Activated CD4-positive, alpha-beta T cell treated with anti-CD3 and anti-CD28 coated beads for 36 hours (primary cell): ENCODE data around the gene MEGF9. TPM values are rescaled to one million over a fixed set of nuclear protein-coding genes. Genes with fewer than 3 reads are reported as not detected.
"Not testable (repeated sequence)": the region's sequence is repeated elsewhere in the genome, so short reads cannot be mapped to it uniquely, and the experiment has no call there.

ENCODE experiments used
- ATAC-seq: fragments of 200-7000 bp; cut with Tn5 transposase; one replicate; pipeline ENCODE4 v1.10.0; 2021; ENCODE audit warnings: mild to moderate bottlenecking, moderate library complexity
- CTCF ChIA-PET: fragments of 350-600 bp; sonication (Branson Sonifier 250); formaldehyde crosslinking; loops from one replicate; lab custom pipeline; 2021; ENCODE audit warnings: antibody characterized with exemption; lab: Charles Lee
- POLR2A ChIA-PET: fragments of 350-600 bp; sonication (Branson Sonifier 250); formaldehyde crosslinking; loops from one replicate; lab custom pipeline; 2021; ENCODE audit warnings: antibody characterized with exemption, inconsistent platforms; lab: Charles Lee
- DNase-seq: peaks from one replicate; pipeline ENCODE4 v3.0.0-alpha.2; 2020
- H3K27ac Mint-ChIP-seq: one replicate; pipeline ENCODE4 v1.8.0; 2021; ENCODE audit warnings: mixed read lengths
- H3K27me3 Mint-ChIP-seq: one replicate; pipeline ENCODE4 v1.8.0; 2021; ENCODE audit warnings: mixed read lengths
- H3K36me3 Mint-ChIP-seq: one replicate; pipeline ENCODE4 v1.8.0; 2021; ENCODE audit warnings: low read depth, mixed read lengths
- H3K4me1 Mint-ChIP-seq: one replicate; pipeline ENCODE4 v1.8.0; 2021; ENCODE audit warnings: mixed read lengths
- H3K4me3 Mint-ChIP-seq: one replicate; pipeline ENCODE4 v1.8.0; 2021; ENCODE audit warnings: mild to moderate bottlenecking, moderate library complexity, mixed read lengths
- H3K9me3 Mint-ChIP-seq: one replicate; pipeline ENCODE4 v1.8.0; 2021; ENCODE audit warnings: low read depth, mixed read lengths
- intact Hi-C, 2 experiments: fragments of 100-400 bp; cut with DNase I in 1 of 2; cut with micrococcal nuclease in 1 of 2; formaldehyde crosslinking; loops; one replicate each; pipeline versions ENCODE4 v1.14.2 to v1.15.1; 2022 to 2024; cut with DNase I, micrococcal nuclease
- total RNA-seq, 2 experiments: library from RNA; stranded (reverse); gene quantifications; one replicate each; pipeline ENCODE4 v1.2.3, GENCODE V29; 2021

The MEGF9 gene
- total RNA-seq, 2 experiments from 2014 or later, result 3.3 to 3.6 TPM

- Mint-ChIP-seq H3K27ac (no peak overlapping the region), H3K4me3 (no peak overlapping the region), H3K36me3 (peaks cover 38% of the 10 kb centered on the region), H3K27me3 (no peaks in the 10 kb centered on the region), H3K9me3 (no peaks in the 10 kb centered on the region), H3K4me1 (no peaks in the 10 kb centered on the region)
- CTCF ChIA-PET, result interaction anchor here (1.3 kb wide), 1 partner anchor 10 kb away, joined by 3 read pairs; no protein-coding TSS in a partner anchor
- ATAC-seq (no peak), DNase-seq (no peak)
- intact Hi-C loops, result no loop called here
- POLR2A ChIA-PET, result no interaction called here
Measured at GRCh38 chr9:120557205-120557604, 157.1 kb downstream of the MEGF9 start.

GRCh38 chr9:120556775-120557174 lies 157.5 kb downstream of the MEGF9 start:
- H3K4me3 Mint-ChIP-seq, result no peak overlapping the region
- H3K9me3 Mint-ChIP-seq, result no peaks in the 10 kb centered on the region
- ChIA-PET CTCF (no interaction called here), POLR2A (interaction anchor here (0.7 kb wide), 1 partner anchor 13 kb away, joined by 7 read pairs; no protein-coding TSS in a partner anchor)
- DNase-seq, result no peak
- H3K27ac Mint-ChIP-seq, result no peak overlapping the region
- H3K4me1 Mint-ChIP-seq, result no peaks in the 10 kb centered on the region
- H3K27me3 Mint-ChIP-seq, result no peaks in the 10 kb centered on the region
- no peak for ATAC-seq
- intact Hi-C loops, result no loop called here
- peaks cover 38% of the 10 kb centered on the region for H3K36me3 Mint-ChIP-seq

DNA sequence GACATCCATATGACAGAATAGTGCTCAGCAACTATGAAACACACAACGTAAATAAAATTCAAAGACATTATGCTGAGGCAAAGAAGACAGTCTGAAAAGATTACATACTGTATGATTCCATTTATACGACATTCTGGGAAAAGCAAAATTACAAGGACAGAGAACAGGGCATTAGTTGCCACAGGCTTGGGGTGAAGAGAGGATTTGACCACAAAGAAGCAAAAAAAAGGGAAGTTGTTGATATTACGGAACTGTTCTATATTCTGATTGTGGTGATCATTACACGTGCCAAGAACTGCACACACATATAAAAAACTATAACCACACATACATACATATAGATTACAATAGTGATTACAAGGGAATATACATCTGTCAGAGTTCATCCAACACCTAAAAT lies 158.4 kb downstream of the MEGF9 start:
- H3K27me3 Mint-ChIP-seq, result no peaks in the 10 kb centered on the region
- ChIA-PET CTCF (no interaction called here), POLR2A (no interaction called here)
- ATAC-seq, result no peak
- H3K9me3 Mint-ChIP-seq, result no peaks in the 10 kb centered on the region
- H3K36me3 Mint-ChIP-seq, result peaks cover 44% of the 10 kb centered on the region
- no peaks in the 10 kb centered on the region for H3K4me1 Mint-ChIP-seq
- H3K27ac Mint-ChIP-seq, result no peak overlapping the region
- intact Hi-C loops, result no loop called here
- DNase-seq, result no peak
- no peak overlapping the region for H3K4me3 Mint-ChIP-seq

- ATAC-seq, POLR2A ChIA-PET, H3K27me3 Mint-ChIP-seq, DNase-seq, H3K4me1 Mint-ChIP-seq, H3K4me3 Mint-ChIP-seq, H3K27ac Mint-ChIP-seq, H3K9me3 Mint-ChIP-seq, CTCF ChIA-PET, intact Hi-C loops: not testable (repeated sequence)
- H3K36me3 Mint-ChIP-seq, result peaks cover 47% of the 10 kb centered on the region
Measured at GRCh38 chr9:120552210-120552704, 162.0 kb downstream of the MEGF9 start.

Other genes with a start within 250 kb of the MEGF9 start
- 10 to 100 TPM; 68.8 to 85.8 TPM for gene CDK5RAP2, start 134.3 kb downstream of the MEGF9 start, total RNA-seq
- gene FBXW2, start 78.9 kb upstream of the MEGF9 start, total RNA-seq, result 10 to 100 TPM; 53.0 to 68.1 TPM
- 10 to 100 TPM; 53.5 to 58.3 TPM for gene PSMD5, start 128.5 kb upstream of the MEGF9 start, total RNA-seq
- gene PHF19, start 162.7 kb upstream of the MEGF9 start, total RNA-seq, result 100 to 1,000 TPM; 168 to 169 TPM
- 100 to 1,000 TPM; 103 to 113 TPM for gene TRAF1, start 212.3 kb upstream of the MEGF9 start, total RNA-seq